GM21423 (cell line): Measurements from ENCODE around the gene ARHGAP9.
"Not testable (repeated sequence)": the region's sequence is repeated elsewhere in the genome, so short reads cannot be mapped to it uniquely, and the experiment has no call there.

Experiments
- ATAC-seq: cut with Tn5 transposase; IDR thresholded peaks from one replicate; pipeline ENCODE4 v1.9.1; 2021; ENCODE audit warnings: mild to moderate bottlenecking, moderate library complexity; ENCODE audit not compliant: unreplicated experiment

The ARHGAP9 gene

GRCh38 chr12:57459750-57460467, 19.8 kb downstream of the ARHGAP9 start, which contains the start of gene GLI1:
TSS of gene GLI1 (plus strand) at chr12:57459785. CDS start at chr12:57463692, 3,907 bp downstream.
- no peak for ATAC-seq

GRCh38 chr12:57459055-57459749, 20.5 kb downstream of the ARHGAP9 start:
- ATAC-seq: peak; percentile 44

DNA sequence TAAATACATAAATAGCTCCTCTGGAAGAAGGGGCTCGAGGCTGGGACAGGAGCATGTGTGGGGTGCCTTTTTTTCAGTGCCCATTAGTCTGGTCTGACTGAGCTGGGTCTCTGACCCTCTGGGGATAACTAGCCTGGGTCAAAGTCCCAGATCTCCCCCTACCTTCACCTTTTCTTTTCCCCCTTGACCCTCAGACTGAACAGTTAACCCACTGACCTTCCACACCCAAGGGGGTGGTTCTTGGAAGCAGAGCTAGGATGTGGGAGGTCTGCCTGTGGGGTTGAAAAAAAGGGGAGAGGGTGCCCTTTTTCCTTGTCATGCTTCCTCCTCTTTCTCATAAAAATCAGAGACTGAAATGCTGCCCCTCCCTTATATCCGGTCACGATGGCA, 21.0 kb downstream of the ARHGAP9 start:
- no peak for ATAC-seq

GRCh38 chr12:57456737-57457490, 22.8 kb downstream of the ARHGAP9 start:
- ATAC-seq: no peak

DNA sequence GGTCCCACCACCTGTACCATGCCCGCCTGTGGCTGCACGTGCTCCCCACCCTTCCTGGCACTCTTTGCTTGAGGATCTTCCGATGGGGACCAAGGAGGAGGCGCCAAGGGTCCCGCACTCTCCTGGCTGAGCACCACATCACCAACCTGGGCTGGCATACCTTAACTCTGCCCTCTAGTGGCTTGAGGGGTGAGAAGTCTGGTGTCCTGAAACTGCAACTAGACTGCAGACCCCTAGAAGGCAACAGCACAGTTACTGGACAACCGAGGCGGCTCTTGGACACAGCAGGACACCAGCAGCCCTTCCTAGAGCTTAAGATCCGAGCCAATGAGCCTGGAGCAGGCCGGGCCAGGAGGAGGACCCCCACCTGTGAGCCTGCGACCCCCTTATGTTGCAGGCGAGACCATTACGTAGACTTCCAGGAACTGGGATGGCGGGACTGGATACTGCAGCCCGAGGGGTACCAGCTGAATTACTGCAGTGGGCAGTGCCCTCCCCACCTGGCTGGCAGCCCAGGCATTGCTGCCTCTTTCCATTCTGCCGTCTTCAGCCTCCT, 23.4 kb downstream of the ARHGAP9 start:
- ATAC-seq: peak; percentile 25

- no peak for ATAC-seq
Measured at GRCh38 chr12:57455374-57456144, 24.1 kb downstream of the ARHGAP9 start.

- no peak for ATAC-seq
Measured at GRCh38 chr12:57454566-57455373, 24.9 kb downstream of the ARHGAP9 start, which contains the start of gene INHBE. TSS of gene INHBE (plus strand) at chr12:57455307. CDS start at chr12:57455537, 230 bp downstream.

- ATAC-seq: no peak
Measured at GRCh38 chr12:57454213-57454565, 25.5 kb downstream of the ARHGAP9 start.

- peak; percentile 43 for ATAC-seq
Measured at GRCh38 chr12:57452937-57453509, 26.6 kb downstream of the ARHGAP9 start.

DNA sequence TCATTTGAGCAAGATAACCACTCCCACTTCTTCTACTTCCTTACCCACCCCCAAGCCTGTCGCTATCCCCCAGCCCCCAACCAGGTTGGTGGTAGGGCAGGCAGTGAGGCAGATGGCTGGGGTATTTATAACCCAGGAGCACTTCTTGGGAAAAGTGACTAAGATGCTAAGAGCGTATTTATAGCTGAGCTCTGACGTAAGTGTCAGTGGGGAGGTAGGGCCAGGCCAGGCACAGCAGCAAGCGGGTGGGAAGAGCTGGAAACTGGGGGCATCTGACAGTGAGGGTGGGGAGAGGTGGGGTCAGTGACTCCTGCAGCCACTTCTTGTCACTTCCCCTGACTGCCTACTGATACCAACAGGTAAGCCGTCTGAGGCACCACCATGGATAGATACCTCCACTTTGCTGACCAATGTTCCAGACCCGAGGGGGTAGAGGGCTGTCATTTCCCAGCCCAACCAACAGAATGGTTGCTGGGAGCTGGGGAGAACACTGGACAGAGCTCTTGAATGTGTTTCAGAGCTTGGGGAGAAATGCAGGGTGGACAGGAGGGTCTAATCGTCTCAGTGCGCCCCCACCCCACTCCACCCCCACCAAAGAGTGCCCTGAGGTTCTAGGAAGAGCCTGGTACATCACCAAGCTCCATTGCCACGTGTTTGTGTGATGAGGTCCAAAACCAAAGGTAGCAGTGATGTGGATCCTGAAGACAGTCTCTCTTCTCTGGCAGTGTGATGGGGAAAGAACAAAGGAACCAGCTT, 27.3 kb downstream of the ARHGAP9 start:
- ATAC-seq: no peak

- ATAC-seq: no peak
Measured at GRCh38 chr12:57451233-57451778, 28.4 kb downstream of the ARHGAP9 start.

- no peak for ATAC-seq
Measured at GRCh38 chr12:57450057-57450456, 29.6 kb downstream of the ARHGAP9 start.

DNA sequence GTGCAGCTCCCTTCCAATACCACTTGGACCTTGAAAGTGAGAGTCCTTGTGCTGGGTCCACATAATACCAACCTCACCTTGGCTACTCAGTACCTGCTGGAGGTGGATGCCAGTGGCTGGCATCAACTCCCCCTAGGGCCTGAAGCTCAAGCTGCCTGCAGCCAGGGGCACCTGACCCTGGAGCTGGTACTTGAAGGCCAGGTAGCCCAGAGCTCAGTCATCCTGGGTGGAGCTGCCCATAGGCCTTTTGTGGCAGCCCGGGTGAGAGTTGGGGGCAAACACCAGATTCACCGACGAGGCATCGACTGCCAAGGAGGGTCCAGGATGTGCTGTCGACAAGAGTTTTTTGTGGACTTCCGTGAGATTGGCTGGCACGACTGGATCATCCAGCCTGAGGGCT, 30.3 kb downstream of the ARHGAP9 start:
- no peak for ATAC-seq

- no peak for ATAC-seq
Measured at GRCh38 chr12:57448669-57449068, 31.0 kb downstream of the ARHGAP9 start.

- no peak for ATAC-seq
Measured at GRCh38 chr12:57446292-57446960, 33.2 kb downstream of the ARHGAP9 start.

DNA sequence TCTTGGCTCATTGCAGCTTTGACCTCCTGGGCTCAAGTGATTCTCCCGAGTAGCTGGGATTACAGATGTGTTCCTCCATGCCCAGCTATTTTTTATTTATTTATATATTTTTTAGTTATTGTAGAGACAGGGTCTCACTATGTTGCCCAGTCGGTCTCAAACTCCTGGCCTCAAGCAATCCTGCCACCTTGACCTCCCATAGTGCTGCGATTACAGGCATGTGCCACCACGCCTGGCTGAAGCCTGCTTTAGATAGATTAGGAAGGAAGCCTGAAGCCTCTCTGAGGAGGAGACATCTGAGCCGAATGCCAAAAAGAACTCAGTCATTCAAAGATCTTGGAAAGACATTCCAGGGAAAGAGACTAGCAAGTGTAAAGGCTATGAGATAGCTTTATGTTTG, 34.9 kb downstream of the ARHGAP9 start:
- no peak for ATAC-seq

DNA sequence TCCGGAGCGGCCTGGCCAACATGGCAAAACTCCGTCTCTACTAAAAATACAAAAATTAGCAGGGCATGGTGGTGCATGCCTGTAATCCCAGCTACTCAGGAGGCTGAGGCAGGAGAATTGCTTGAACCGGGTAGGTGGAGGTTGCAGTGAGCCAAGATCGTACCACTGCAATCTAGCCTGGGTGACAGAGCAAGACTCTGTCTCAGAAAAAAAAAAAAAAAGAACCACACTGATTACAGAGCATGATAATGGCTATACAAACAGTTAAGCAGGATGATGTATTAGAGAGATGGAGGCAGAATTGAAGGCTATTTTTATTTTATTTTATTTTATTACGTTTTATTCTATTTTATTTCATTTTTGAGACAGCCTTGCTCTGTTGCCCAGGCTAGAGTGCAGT, 35.3 kb downstream of the ARHGAP9 start:
- ATAC-seq: not testable (repeated sequence)
